Measurements from ENCODE around the gene RAB31.

GRCh38 chr18:9854801-9855676 lies 146.9 kb downstream of the RAB31 start:
- no peak for TF ChIP-seq POLR2A (IDR thresholded peaks at IDR 0.05; ENCODE audit: low read depth, low read length)
- TF ChIP-seq POLR2AphosphoS5 (IDR thresholded peaks at IDR 0.05; ENCODE audit: low read depth, low read length), result no peak

All from GM12891 (cell line).